HepG2 (cell line): ENCODE results near the gene EVL. TPM values are rescaled to one million over a fixed set of nuclear protein-coding genes. Genes with fewer than 3 reads are reported as not detected.

Experiments used
- ATAC-seq: fragments of 200-7000 bp; cut with Tn5 transposase; 3 replicates; pipeline ENCODE4 v1.9.1; 2020; ENCODE audit warnings: mild to moderate bottlenecking, moderate library complexity
- BruUV-seq: library from RNA; stranded (reverse); fragments of 400-500 nt; replicated peaks from 2 replicates; lab custom pipeline; 2021; lab: Mats Ljungman, UMichigan
- CTCF ChIA-PET: fragments of 300-600 bp; formaldehyde crosslinking; extraction: SDS; loops from one replicate; lab custom pipeline; 2021; ENCODE audit warnings: low total read pairs, inconsistent platforms, low intra/inter-chr PET ratio; lab: Yijun Ruan, JAX
- POLR2A ChIA-PET: fragments of 350-600 bp; sonication (Branson Sonifier 250); formaldehyde crosslinking; loops from one replicate; lab custom pipeline; 2020; ENCODE audit warnings: antibody characterized with exemption, inconsistent platforms; lab: Yijun Ruan, JAX
- DNase-seq: peaks from one replicate; pipeline ENCODE4 v3.0.0-alpha.2; 2015; ENCODE audit warnings: low spot score
- FAIRE-seq: peaks from 3 replicates; lab custom pipeline; 2011; peaks lifted over from hg19 to GRCh38; lab: Jason Lieb, UNC
- H2AFZ ChIP-seq: one replicate; pipeline ENCODE4 v1.6.1; 2011; ENCODE audit warnings: low read length, inconsistent platforms
- H3K27ac ChIP-seq: fragments of 300-600 bp; 3 replicates; pipeline ENCODE4 v1.8.0; 2011; ENCODE audit warnings: mixed run types, mild to moderate bottlenecking, mixed read lengths, low read length, inconsistent platforms; ENCODE audit not compliant: insufficient read depth; ENCODE audit errors: extremely low read length
- H3K27me3 ChIP-seq, 2 experiments: fragments of 200-600 bp in 1 of 2; 2 replicates in 1 of 2; 3 replicates in 1 of 2; pipeline versions ENCODE4 v1.6.0 to v1.8.0; 2011; ENCODE audit warnings: low read length in 2 of 2, mild to moderate bottlenecking in 2 of 2, moderate library complexity in 2 of 2, inconsistent platforms in 1 of 2; ENCODE audit not compliant: insufficient read depth in 2 of 2, control insufficient read depth in 1 of 2
- H3K36me3 ChIP-seq, 2 experiments: fragments of 200-600 bp in 1 of 2; replicated peaks in 1 of 2; 2 replicates in 1 of 2; 3 replicates in 1 of 2; pipeline versions ENCODE4 v1.5.1 to v1.8.0; 2011; ENCODE audit warnings: low read length in 2 of 2, inconsistent platforms in 1 of 2; ENCODE audit not compliant: insufficient read depth in 2 of 2, control insufficient read depth in 1 of 2
- H3K4me1 ChIP-seq: 2 replicates; pipeline ENCODE4 v1.5.1; 2012; ENCODE audit warnings: low read length, inconsistent platforms; ENCODE audit not compliant: insufficient read depth
- H3K4me2 ChIP-seq: 2 replicates; pipeline ENCODE4 v1.6.0; 2011; ENCODE audit warnings: low read depth, low read length, inconsistent platforms
- H3K4me3 ChIP-seq, 3 experiments: fragments of 200-600 bp in 1 of 3; sonication (generic), shearing (Covaris generic) in 1 of 3; replicated peaks in 1 of 3; 2 replicates each; pipeline ENCODE4 v1.5.1; 2011 to 2016; ENCODE audit warnings: low read length in 3 of 3, inconsistent platforms in 2 of 3, low read depth in 2 of 3, mild to moderate bottlenecking in 2 of 3, control low read depth in 1 of 3, mixed read lengths in 1 of 3; ENCODE audit not compliant: insufficient read depth in 1 of 3
- H3K79me2 ChIP-seq: one replicate; pipeline ENCODE4 v1.6.1; 2011; ENCODE audit warnings: low read length, inconsistent platforms; ENCODE audit not compliant: insufficient read depth
- H3K9ac ChIP-seq: 2 replicates; pipeline ENCODE4 v1.6.0; 2011; ENCODE audit warnings: mild to moderate bottlenecking, low read depth, low read length, inconsistent platforms; ENCODE audit not compliant: insufficient read depth
- H3K9me3 ChIP-seq: 2 replicates; pipeline ENCODE4 v1.5.1; 2012; ENCODE audit warnings: mild to moderate bottlenecking, low read length
- H4K20me1 ChIP-seq: 2 replicates; pipeline ENCODE4 v1.6.0; 2011; ENCODE audit warnings: inconsistent platforms, mild to moderate bottlenecking, low read length, moderate library complexity; ENCODE audit not compliant: insufficient read depth
- DNMT1 ChIP-seq: sonication (generic); formaldehyde crosslinking; IDR thresholded peaks from 2 replicates; pipeline ENCODE4 v1.5.1; 2020; ENCODE audit warnings: mild to moderate bottlenecking, missing genetic modification reagents
- MTF2 ChIP-seq: sonication (generic); formaldehyde crosslinking; IDR thresholded peaks from 2 replicates; pipeline ENCODE4 v1.5.0; 2020; ENCODE audit warnings: missing genetic modification reagents, borderline replicate concordance
- NCOR1 ChIP-seq: fragments of 200-600 bp; sonication (generic); IDR thresholded peaks from 2 replicates; pipeline ENCODE4 v1.7.0; 2017; ENCODE audit warnings: antibody characterized with exemption, low read length, borderline replicate concordance
- NR2F6 ChIP-seq, 2 experiments: IDR thresholded peaks; 2 replicates each; pipeline ENCODE4 v1.6.1; 2016; ENCODE audit warnings: antibody characterized with exemption in 1 of 2, mild to moderate bottlenecking in 1 of 2
- TFDP2 ChIP-seq: sonication (generic); formaldehyde crosslinking; IDR thresholded peaks from 2 replicates; pipeline ENCODE4 v1.4.0; 2020; ENCODE audit warnings: missing genetic modification reagents
- ZNF12 ChIP-seq: sonication (generic); formaldehyde crosslinking; IDR thresholded peaks from 2 replicates; pipeline ENCODE4 v1.5.0; 2020; ENCODE audit warnings: missing genetic modification reagents
- ZNF800 ChIP-seq: sonication (generic); formaldehyde crosslinking; IDR thresholded peaks from 2 replicates; pipeline ENCODE4 v1.4.0; 2020; ENCODE audit warnings: missing genetic modification reagents
- WGBS: methylation state at CpG from one replicate; pipeline ENCODE4 v1.1.6; 2017; ENCODE audit warnings: low lambda C conversion rate; 5-methylcytosine and 5-hydroxymethylcytosine counted together
- in situ Hi-C: cut with HindIII; loops from 2 replicates; pipeline ENCODE4 v1.10.0; 2017; ENCODE audit warnings: low pct_unique_long_range_greater_than_20kb; ENCODE audit not compliant: extremely low pct_ligation_motif_present
- intact Hi-C: fragments of 100-400 bp; cut with micrococcal nuclease; formaldehyde crosslinking; loops from one replicate; pipeline ENCODE4 v1.10.0; 2022; ENCODE audit not compliant: unreplicated experiment
- polyA plus RNA-seq, 8 experiments: library from polyadenylated mRNA; depleted of rRNA in 3 of 8; stranded (reverse) in 7 of 8; unstranded in 1 of 8; fragments of >200 nt; fragmentation: Illumina TruSeq in 4 of 8; extraction: Trizol in 4 of 8; gene quantifications; 2 replicates each; pipeline versions ENCODE4 v1.2.1 to v1.2.3, GENCODE V29; 2011 to 2016; ENCODE audit warnings: low read depth in 4 of 8, missing spikeins in 1 of 8, mixed read lengths in 1 of 8; ENCODE audit not compliant: insufficient read depth in 1 of 8
- total RNA-seq, 5 experiments: library from RNA; depleted of rRNA; stranded (reverse); fragments of >200 nt; fragmentation: Illumina TruSeq; extraction: Trizol; gene quantifications; 2 replicates each; pipeline ENCODE4 v1.2.3, GENCODE V29; 2016; ENCODE audit warnings: low read depth in 1 of 5
- TF ChIP-seq, protein P1 (sequence below): sonication (generic); formaldehyde crosslinking; IDR thresholded peaks from 2 replicates; pipeline ENCODE4 v1.5.0; 2020; ENCODE audit warnings: missing genetic modification reagents
- TF ChIP-seq, protein P2 (sequence below): sonication (generic); formaldehyde crosslinking; IDR thresholded peaks from 2 replicates; pipeline ENCODE4 v1.4.0; 2020; ENCODE audit warnings: missing genetic modification reagents, borderline replicate concordance
- TF ChIP-seq, protein P3 (sequence below): sonication (generic); formaldehyde crosslinking; IDR thresholded peaks from 2 replicates; pipeline ENCODE4 v1.8.0; 2022; ENCODE audit warnings: low read depth, missing genetic modification reagents

EVL gene
- total and polyA plus RNA-seq, 2 of the 13 experiments (the other 11 are each of a cell fraction or from before 2014, with no cell fraction given), result 15.1 to 31.2 TPM

- no CpG with 5 or more reads among the region's 94 CpGs for WGBS
- Histone ChIP-seq H3K4me1 (peaks cover 31% of the 10 kb centered on the region), H3K4me3 (peak within 1 kb of the TSS in 2 of 3 experiments; percentile 54 to 60; a peak in 3 of 6 replicates), H3K4me2 (peak within 1 kb of the TSS; percentile 65), H3K9ac (no peak within 1 kb of the TSS), H3K27me3 (peaks cover 8 to 40% of the 10 kb centered on the region in 2 experiments; a peak in 4 of 5 replicates), H3K9me3 (peaks cover 9% of the 10 kb centered on the region), H3K27ac (no peak within 1 kb of the TSS), H4K20me1 (no peaks in the 10 kb centered on the region), H3K36me3 (no peaks in the 10 kb centered on the region), H2AFZ (no peak within 1 kb of the TSS), H3K79me2 (no peaks in the 10 kb centered on the region)
- in situ Hi-C loops (no loop called here), intact Hi-C loops (no loop called here)
- no TSS peak for BruUV-seq
- ChIA-PET CTCF (no interaction called here), POLR2A (no interaction called here)
- ATAC-seq (peak; percentile 33), DNase-seq (no peak), FAIRE-seq (no peak)
- TF ChIP-seq ZNF12 (CRISPR knock-in tag), result no peak
- no peak for TF ChIP-seq TFDP2
- TF ChIP-seq, protein P1, sequence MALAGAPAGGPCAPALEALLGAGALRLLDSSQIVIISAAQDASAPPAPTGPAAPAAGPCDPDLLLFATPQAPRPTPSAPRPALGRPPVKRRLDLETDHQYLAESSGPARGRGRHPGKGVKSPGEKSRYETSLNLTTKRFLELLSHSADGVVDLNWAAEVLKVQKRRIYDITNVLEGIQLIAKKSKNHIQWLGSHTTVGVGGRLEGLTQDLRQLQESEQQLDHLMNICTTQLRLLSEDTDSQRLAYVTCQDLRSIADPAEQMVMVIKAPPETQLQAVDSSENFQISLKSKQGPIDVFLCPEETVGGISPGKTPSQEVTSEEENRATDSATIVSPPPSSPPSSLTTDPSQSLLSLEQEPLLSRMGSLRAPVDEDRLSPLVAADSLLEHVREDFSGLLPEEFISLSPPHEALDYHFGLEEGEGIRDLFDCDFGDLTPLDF (CRISPR knock-in tag), result no peak
- TF ChIP-seq, protein P2, sequence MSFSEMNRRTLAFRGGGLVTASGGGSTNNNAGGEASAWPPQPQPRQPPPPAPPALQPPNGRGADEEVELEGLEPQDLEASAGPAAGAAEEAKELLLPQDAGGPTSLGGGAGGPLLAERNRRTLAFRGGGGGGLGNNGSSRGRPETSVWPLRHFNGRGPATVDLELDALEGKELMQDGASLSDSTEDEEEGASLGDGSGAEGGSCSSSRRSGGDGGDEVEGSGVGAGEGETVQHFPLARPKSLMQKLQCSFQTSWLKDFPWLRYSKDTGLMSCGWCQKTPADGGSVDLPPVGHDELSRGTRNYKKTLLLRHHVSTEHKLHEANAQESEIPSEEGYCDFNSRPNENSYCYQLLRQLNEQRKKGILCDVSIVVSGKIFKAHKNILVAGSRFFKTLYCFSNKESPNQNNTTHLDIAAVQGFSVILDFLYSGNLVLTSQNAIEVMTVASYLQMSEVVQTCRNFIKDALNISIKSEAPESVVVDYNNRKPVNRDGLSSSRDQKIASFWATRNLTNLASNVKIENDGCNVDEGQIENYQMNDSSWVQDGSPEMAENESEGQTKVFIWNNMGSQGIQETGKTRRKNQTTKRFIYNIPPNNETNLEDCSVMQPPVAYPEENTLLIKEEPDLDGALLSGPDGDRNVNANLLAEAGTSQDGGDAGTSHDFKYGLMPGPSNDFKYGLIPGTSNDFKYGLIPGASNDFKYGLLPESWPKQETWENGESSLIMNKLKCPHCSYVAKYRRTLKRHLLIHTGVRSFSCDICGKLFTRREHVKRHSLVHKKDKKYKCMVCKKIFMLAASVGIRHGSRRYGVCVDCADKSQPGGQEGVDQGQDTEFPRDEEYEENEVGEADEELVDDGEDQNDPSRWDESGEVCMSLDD (CRISPR knock-in tag), result no peak
- TF ChIP-seq DNMT1 (CRISPR knock-in tag), result no peak
- TF ChIP-seq, protein P3, sequence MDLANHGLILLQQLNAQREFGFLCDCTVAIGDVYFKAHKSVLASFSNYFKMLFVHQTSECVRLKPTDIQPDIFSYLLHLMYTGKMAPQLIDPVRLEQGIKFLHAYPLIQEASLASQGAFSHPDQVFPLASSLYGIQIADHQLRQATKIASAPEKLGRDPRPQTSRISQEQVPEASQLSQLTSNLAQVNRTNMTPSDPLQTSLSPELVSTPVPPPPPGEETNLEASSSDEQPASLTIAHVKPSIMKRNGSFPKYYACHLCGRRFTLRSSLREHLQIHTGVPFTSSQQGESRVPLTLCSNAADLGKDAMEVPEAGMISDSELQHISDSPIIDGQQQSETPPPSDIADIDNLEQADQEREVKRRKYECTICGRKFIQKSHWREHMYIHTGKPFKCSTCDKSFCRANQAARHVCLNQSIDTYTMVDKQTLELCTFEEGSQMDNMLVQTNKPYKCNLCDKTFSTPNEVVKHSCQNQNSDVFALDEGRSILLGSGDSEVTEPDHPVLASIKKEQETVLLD (CRISPR knock-in tag), result no peak
- TF ChIP-seq NCOR1, result no peak
- TF ChIP-seq NR2F6 (IDR thresholded peaks at IDR 0.05), result no peak
- no peak for TF ChIP-seq NR2F6 (CRISPR knock-in tag; IDR thresholded peaks at IDR 0.05)
- TF ChIP-seq MTF2 (CRISPR knock-in tag), result peak; percentile 77; the same call in 1 of the 2 replicates
- TF ChIP-seq ZNF800 (CRISPR knock-in tag), result peak; percentile 63
Measured at GRCh38 chr14:100159094-100159864, 94.1 kb downstream of the EVL start, which contains the start of gene DEGS2. DEGS2 (minus strand) TSS chr14:100159645; CDS start chr14:100159587, 58 bp downstream.
